CD4-positive, alpha-beta T cell (primary cell): ENCODE measurements around the gene CDK17. TPM values are rescaled to one million over a fixed set of nuclear protein-coding genes. Genes with fewer than 3 reads are reported as not detected.

ENCODE experiments used
- ATAC-seq: fragments of 200-7000 bp; cut with Tn5 transposase; one replicate; pipeline ENCODE4 v1.10.0; 2022; ENCODE audit warnings: mild to moderate bottlenecking; ENCODE audit not compliant: poor library complexity
- CTCF ChIA-PET: fragments of 350-600 bp; sonication (Branson Sonifier 250); formaldehyde crosslinking; loops from one replicate; lab custom pipeline; 2021; ENCODE audit warnings: antibody characterized with exemption, inconsistent platforms; lab: Charles Lee
- POLR2A ChIA-PET: fragments of 350-600 bp; sonication (Branson Sonifier 250); formaldehyde crosslinking; loops from one replicate; lab custom pipeline; 2021; ENCODE audit warnings: antibody characterized with exemption, inconsistent platforms; lab: Charles Lee
- DNase-seq, 14 experiments: peaks; one replicate each; pipeline ENCODE4 v3.0.0-alpha.2; 2013 to 2020; ENCODE audit warnings: mixed read lengths in 2 of 14
- H3K27ac ChIP-seq, 2 donors: one replicate each; pipeline versions ENCODE4 v1.5.1 to v1.7.0; 2013; ENCODE audit warnings: low read length in 2 of 2, low read depth in 1 of 2, mild to moderate bottlenecking in 1 of 2
- H3K27me3 ChIP-seq, 2 experiments: 1 replicate in 1 of 2; 2 replicates in 1 of 2; pipeline versions ENCODE4 v1.6.1 to v1.7.0; 2013; ENCODE audit warnings: low read length in 2 of 2, control low read depth in 1 of 2, mild to moderate bottlenecking in 1 of 2, moderate library complexity in 1 of 2; ENCODE audit not compliant: insufficient read depth in 2 of 2, control insufficient read depth in 1 of 2
- H3K36me3 ChIP-seq: one replicate; pipeline ENCODE4 v1.6.1; 2013; ENCODE audit warnings: low read length, control low read depth; ENCODE audit not compliant: insufficient read depth
- H3K4me1 ChIP-seq: one replicate; pipeline ENCODE4 v1.6.1; 2013; ENCODE audit warnings: low read length, control low read depth; ENCODE audit not compliant: insufficient read depth
- H3K4me3 ChIP-seq: one replicate; pipeline ENCODE4 v1.5.1; 2013; ENCODE audit warnings: mild to moderate bottlenecking, low read length, moderate library complexity
- H3K9me3 ChIP-seq, 2 experiments: 1 replicate in 1 of 2; 2 replicates in 1 of 2; pipeline versions ENCODE4 v1.6.1 to v1.7.0; 2013; ENCODE audit warnings: low read length in 2 of 2, mild to moderate bottlenecking in 2 of 2, control low read depth in 1 of 2, moderate library complexity in 1 of 2; ENCODE audit not compliant: control insufficient read depth in 1 of 2, insufficient read depth in 1 of 2
- H3K27ac Mint-ChIP-seq: one replicate; pipeline ENCODE4 v1.8.0; 2020; ENCODE audit warnings: mixed read lengths
- H3K27me3 Mint-ChIP-seq: one replicate; pipeline ENCODE4 v1.8.0; 2021; ENCODE audit warnings: mixed read lengths
- H3K36me3 Mint-ChIP-seq: one replicate; pipeline ENCODE4 v1.8.0; 2021; ENCODE audit warnings: low read depth, mixed read lengths
- H3K4me1 Mint-ChIP-seq: one replicate; pipeline ENCODE4 v1.8.0; 2021; ENCODE audit warnings: low read depth, mixed read lengths
- H3K4me3 Mint-ChIP-seq: one replicate; pipeline ENCODE4 v1.8.0; 2020; ENCODE audit warnings: mild to moderate bottlenecking, mixed read lengths
- H3K9me3 Mint-ChIP-seq: one replicate; pipeline ENCODE4 v1.8.0; 2020; ENCODE audit warnings: mixed read lengths
- CTCF ChIP-seq: fragments of 200-600 bp; IDR thresholded peaks from one replicate; pipeline ENCODE4 v1.8.0; 2022; ENCODE audit warnings: antibody characterized with exemption, mild to moderate bottlenecking
- intact Hi-C, 2 experiments: fragments of 100-400 bp; cut with DNase I in 1 of 2; cut with micrococcal nuclease in 1 of 2; formaldehyde crosslinking; loops; one replicate each; pipeline versions ENCODE4 v1.15.1 to v1.9.0; 2023 to 2025; cut with DNase I, micrococcal nuclease
- total RNA-seq, 174 experiments: library from RNA in 2 of 174; stranded (reverse) in 2 of 174; gene quantifications; one replicate each; pipeline ENCODE4 v1.2.3 and lab custom pipeline; 2021 to 2026

The CDK17 gene
- total RNA-seq, 2 experiments from 2014 or later: 112 to 113 TPM

- H3K4me3 ChIP-seq: no peak overlapping the region
- H3K27me3 ChIP-seq: no peaks in the 10 kb centered on the region
- Mint-ChIP-seq H3K4me1 (peaks cover 36% of the 10 kb centered on the region), H3K27ac (peak overlapping the region; percentile 18), H3K27me3 (no peaks in the 10 kb centered on the region), H3K9me3 (no peaks in the 10 kb centered on the region), H3K4me3 (peak overlapping the region; percentile 67), H3K36me3 (peaks cover 54% of the 10 kb centered on the region)
- POLR2A ChIA-PET: interaction anchor here (0.5 to 7.1 kb wide), 3 partner anchors 46 to 85 kb away, joined by 3 to 67 read pairs (median 3); partner anchors contain the start of gene CDK17
- H3K36me3 ChIP-seq: peaks cover 19% of the 10 kb centered on the region
- H3K9me3 ChIP-seq: no peaks in the 10 kb centered on the region
- intact Hi-C loops: no loop called here
- H3K27ac ChIP-seq: peak overlapping the region in 1 of 2 donors; percentile 25
- no peaks in the 10 kb centered on the region for H3K4me1 ChIP-seq
- TF ChIP-seq CTCF: no peak
- CTCF ChIA-PET: no interaction called here
- DNase-seq: no peak
- no peak for ATAC-seq
These were observed 85.5 kb downstream of the CDK17 start for GRCh38 chr12:96314723-96315122.

GRCh38 chr12:96313606-96314005 lies 86.6 kb downstream of the CDK17 start:
- Histone ChIP-seq H3K36me3 (peaks cover 19% of the 10 kb centered on the region), H3K4me3 (no peak overlapping the region), H3K4me1 (no peaks in the 10 kb centered on the region), H3K27me3 (no peaks in the 10 kb centered on the region), H3K27ac (no peak overlapping the region), H3K9me3 (no peaks in the 10 kb centered on the region)
- DNase-seq (no peak), ATAC-seq (no peak)
- Mint-ChIP-seq H3K9me3 (no peaks in the 10 kb centered on the region), H3K36me3 (peaks cover 64% of the 10 kb centered on the region), H3K27ac (peak overlapping the region; percentile 14), H3K4me3 (no peak overlapping the region), H3K4me1 (peaks cover 43% of the 10 kb centered on the region), H3K27me3 (no peaks in the 10 kb centered on the region)
- POLR2A ChIA-PET: interaction anchor here (0.8 to 7.1 kb wide), 2 partner anchors 77 to 86 kb away, joined by 3 to 67 read pairs; partner anchors contain the start of gene CDK17
- TF ChIP-seq CTCF: no peak
- CTCF ChIA-PET: interaction anchor here (1.5 kb wide), 1 partner anchor 176 kb away, joined by 7 read pairs; the partner anchor contains the start of gene CFAP54
- intact Hi-C loops: no loop called here

- no peaks in the 10 kb centered on the region for H3K9me3 Mint-ChIP-seq
- intact Hi-C loops: no loop called here
- TF ChIP-seq CTCF: no peak
- Histone ChIP-seq H3K27me3 (no peaks in the 10 kb centered on the region), H3K27ac (no peak overlapping the region), H3K4me3 (no peak overlapping the region), H3K9me3 (no peaks in the 10 kb centered on the region), H3K36me3 (peaks cover 19% of the 10 kb centered on the region), H3K4me1 (no peaks in the 10 kb centered on the region)
- ChIA-PET POLR2A (interaction anchor here (1.3 to 7.1 kb wide), 2 partner anchors 23 to 89 kb away, joined by 3 to 67 read pairs; partner anchors contain the start of gene CDK17), CTCF (interaction anchor here (0.7 to 1.2 kb wide), 3 partner anchors 12 to 205 kb away, joined by 3 to 4 read pairs (median 3); no protein-coding TSS in a partner anchor)
- ATAC-seq: no peak
- peaks cover 46% of the 10 kb centered on the region for H3K4me1 Mint-ChIP-seq
- no peak overlapping the region for H3K27ac Mint-ChIP-seq
- H3K27me3 Mint-ChIP-seq: no peaks in the 10 kb centered on the region
- H3K36me3 Mint-ChIP-seq: peaks cover 69% of the 10 kb centered on the region
- DNase-seq: no peak
- H3K4me3 Mint-ChIP-seq: no peak overlapping the region
These were observed 89.0 kb downstream of the CDK17 start for GRCh38 chr12:96311191-96311590.
